GM19239 (cell line): ENCODE results near the gene ZKSCAN3.
"Not testable (repeated sequence)": the region's sequence is repeated elsewhere in the genome, so short reads cannot be mapped to it uniquely, and the experiment has no call there.

Experiments
- DNase-seq: peaks from one replicate; pipeline ENCODE4 v3.0.0; 2011; ENCODE audit warnings: low spot score; ENCODE audit not compliant: insufficient read length
- FAIRE-seq: peaks from 2 replicates; lab custom pipeline; 2011; peaks lifted over from hg19 to GRCh38; lab: Jason Lieb, UNC

The ZKSCAN3 gene

DNA sequence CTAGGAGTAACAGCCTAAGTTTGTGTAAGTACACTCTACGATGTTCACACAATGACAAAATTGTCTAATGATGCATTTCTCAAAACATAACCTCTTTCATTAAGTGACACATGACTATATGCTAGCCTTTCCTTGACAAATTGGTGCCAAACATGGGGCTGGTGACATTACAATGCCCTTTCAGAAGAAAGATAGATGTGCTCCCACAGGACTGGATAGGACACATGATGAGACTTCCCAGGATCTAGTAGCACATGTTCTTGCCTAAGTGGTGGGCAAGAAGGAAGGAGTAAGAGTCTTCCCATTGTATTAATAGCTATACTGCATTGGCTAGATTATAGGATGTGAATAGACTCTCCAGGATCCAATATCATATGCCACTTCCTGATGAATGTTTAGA is 21.5 kb downstream of the ZKSCAN3 start:
- DNase-seq, result no peak
- no peak for FAIRE-seq

DNA sequence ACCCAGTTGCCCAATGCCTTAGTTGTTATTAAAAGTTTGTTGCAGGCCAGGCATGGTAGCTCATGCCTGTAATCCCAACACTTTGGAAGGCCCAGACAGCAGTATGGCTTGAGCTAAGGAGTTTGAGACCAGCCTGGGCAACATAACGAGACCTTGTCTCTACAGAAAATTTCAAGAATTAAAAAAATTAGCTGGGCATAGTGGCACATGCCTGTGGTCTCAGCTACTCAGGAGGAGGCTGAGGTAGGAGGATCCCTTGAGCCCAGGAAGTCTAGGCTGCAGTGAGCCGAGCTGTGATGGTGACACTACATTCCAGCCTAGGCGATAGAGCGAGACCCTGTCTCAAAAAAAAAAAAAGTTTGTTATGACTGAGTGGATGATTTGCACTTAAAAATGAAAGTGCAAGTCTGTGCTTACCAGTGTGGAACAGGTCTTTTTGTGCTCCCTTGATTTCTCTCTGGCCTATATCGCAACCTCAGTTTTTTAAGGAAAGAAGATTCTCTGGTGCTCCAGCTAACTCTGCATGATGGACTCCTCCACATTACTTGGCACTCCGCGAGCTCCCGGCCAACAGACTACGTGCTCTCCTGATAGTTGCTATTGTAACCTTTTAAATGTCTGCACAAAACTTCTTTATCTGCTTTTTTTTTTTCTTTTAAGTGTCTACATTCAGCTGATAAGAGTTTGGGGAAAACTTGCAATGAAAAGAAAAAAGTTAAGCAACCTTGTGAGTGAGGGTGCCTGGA is 22.1 kb downstream of the ZKSCAN3 start:
- FAIRE-seq, result peak; percentile 89
- no peak for DNase-seq

DNA sequence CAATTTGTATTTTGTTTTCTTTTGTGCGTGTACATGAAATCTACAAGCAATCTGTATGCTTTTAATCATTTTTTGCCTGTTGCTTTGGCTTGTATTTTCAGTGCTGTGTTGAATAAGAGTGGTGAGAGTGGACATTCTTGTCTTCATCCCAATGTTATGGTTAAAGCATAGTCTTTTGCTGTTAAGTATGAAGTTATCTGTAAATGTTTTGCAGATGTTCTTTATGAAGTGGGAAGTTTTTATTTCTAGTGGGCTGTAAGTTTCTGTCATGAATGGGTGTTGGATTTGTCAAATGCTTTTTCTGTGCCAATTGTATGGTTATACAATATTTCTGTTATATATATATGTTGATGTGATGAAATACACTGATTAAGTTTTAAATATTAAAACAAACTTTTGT is 24.2 kb downstream of the ZKSCAN3 start:
- no peak for DNase-seq
- FAIRE-seq, result no peak

DNA sequence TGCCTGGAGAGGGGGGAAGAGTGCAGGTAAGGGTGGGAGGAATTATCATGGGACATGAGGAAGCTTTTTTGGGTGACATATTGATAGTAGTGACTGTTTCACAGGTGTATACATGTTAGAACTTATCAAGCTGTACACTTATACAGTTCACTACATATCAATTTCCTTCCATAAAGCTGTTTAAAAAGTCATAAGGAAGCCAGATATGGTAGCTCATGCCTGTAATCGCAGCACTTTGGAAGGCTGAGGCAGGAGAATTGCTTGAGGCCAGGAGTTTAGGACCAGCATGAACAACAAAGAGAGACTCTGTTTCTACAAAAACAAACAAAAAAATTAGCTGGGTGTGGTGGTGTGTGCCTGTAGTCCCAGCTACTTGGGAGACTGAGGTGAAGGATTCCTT is 28.1 kb downstream of the ZKSCAN3 start:
- no peak for FAIRE-seq
- DNase-seq, result no peak

DNA sequence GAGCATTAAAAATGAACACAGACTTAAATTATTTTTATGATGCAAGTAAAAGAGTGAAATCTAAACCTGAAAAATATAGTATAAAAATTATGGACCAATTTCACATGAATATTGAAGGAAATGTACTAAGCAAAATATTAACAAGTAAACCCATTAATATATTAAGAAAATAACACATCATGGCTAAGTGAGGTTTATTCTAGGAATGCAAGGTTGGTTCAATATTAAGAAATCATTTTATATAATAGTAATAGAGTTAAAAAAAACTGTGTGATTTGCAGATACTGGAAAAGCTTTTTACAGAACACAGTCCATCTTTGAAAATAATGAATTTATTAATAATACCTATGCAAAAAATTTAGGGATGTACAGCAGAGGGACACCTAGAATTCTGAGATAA is 28.9 kb downstream of the ZKSCAN3 start:
- FAIRE-seq, result no peak

DNA sequence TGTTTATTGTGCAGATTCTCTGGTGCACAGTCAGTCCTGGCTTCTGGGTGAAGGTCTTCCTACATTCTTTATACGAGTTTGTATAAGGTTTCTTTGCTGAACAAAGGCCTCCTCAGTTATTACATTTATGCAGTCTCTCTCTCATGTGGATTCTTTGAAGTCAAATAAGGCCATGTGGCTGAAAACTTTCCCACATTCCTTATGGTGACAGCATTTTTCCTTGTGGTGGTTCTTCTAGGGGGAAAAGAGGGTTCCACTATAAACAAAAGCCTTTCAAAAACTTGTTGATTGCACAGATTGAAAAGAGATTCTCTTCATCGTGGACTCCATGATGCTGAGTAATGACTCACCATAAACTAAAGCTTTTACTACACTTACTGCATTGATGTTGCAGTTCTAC is 30.6 kb downstream of the ZKSCAN3 start:
- DNase-seq (no peak), FAIRE-seq (no peak)

More for the DNA sequence above, 28.9 kb downstream of the ZKSCAN3 start:
- no peak for DNase-seq

DNA sequence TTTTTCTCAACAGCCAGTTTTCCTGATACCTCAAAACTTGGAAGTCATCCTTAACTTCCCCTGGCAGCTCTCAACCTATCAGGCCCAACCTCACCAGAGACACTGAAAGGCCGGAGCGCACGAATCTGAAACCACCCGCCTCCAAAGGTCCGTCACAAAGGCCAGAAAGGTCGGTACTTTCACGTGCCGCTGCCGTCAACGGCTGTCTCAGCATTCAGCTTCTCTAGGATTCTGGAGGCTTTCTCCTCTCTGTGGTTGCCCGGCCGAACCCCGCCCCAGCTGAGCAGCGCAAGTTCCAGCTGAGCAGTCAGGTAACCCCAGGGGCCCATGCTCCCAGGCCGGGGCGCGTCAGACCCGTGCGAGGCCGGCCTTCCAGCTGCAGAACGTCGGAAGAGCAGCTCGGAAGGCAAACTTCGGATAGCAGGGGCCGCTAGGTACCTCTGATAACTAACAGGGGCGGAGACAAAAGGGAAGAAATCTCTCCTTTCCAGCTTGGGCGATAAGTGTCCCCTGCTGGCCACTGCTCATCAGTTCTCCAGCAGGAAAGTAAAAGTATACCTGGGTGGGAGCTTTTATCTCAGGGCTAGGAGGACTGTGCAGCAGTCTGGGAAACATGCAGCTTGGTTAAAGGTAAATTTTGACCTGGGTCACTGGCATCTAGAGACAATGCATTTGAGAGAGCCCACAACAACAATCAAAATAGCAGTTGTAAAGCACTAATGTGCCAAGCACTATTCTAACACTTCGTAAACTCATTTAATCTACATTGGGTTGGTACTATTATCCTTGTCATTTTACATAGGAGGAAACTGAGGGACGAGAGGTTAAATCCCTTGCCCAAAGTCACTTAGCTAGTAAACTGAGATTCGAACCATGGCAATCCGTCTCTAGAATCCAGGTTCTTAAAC is 33.7 kb downstream of the ZKSCAN3 start:
- DNase-seq, result peak; percentile 58
- peak; percentile 98 for FAIRE-seq

DNA sequence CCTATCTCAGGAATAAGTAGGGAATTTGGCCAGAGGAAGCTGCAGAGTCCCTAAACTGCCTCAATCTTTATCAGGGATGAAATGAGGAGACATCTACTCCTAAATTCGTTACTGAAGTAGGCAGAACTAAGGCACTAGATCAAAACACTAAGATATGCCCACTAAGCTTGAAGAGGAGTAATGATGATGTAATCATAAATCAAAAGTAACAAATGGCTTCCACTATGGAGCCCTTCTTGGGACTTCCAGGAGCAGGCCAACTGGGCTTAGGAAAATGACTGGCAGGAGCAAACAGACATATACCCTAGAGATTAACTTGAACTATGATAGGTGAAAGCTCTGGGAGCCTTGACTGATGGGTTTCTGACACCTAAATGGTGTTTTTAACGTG is 34.4 kb downstream of the ZKSCAN3 start:
- no peak for DNase-seq
- no peak for FAIRE-seq

DNA sequence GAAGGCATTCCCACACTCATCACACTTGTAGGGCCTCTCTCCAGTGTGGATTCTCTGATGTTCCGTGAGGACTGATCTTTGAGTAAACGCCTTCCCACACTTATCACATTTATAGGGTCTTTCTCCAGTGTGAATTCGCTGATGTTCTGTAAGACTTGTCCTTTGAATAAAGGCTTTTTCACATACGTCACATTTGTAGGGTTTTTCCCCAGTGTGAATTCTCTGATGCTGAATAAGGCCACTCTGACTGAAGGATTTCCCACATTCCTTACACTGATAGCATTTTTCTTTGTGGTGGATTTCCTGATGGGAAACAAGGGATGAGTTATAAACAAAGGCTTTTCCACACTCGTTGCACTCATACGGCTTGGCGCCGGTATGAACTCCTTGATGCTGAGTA is 40.9 kb downstream of the ZKSCAN3 start:
- DNase-seq (no peak), FAIRE-seq (no peak)

DNA sequence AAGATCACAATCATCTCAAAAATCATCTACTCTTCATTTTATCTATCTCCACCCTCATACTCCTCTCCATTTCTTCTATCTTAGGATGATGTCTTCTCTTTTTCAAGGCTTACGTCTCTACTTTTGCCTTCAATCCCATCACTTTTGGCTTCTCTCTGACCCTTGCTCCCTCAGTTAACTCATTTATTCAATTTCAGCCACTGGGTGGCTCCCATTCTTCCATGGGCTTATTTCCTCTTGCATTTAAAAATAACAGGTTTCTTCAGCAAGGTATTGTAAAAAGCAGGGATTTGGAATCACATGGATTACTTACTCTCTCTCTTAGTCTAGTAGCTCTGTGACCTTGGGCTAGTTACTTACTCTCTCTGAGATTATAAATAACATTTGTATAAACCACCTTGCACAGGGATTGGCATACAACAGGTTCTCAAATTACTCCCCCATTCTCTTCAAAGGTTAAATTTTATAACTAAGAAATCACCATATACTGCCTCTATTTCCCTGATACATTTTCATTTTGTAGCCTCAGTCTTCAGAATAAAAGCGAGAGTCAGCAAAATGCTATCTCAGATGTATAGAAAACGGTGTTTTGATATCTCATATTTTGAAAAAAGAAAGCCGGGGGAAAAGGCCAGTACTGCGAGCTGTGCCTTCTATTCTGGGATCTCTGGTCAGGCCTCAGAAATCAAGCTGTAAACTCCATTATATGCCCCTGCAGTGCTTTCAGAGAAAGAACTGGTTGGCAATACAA is 44.3 kb downstream of the ZKSCAN3 start:
- FAIRE-seq (peak; percentile 18), DNase-seq (no peak)

DNA sequence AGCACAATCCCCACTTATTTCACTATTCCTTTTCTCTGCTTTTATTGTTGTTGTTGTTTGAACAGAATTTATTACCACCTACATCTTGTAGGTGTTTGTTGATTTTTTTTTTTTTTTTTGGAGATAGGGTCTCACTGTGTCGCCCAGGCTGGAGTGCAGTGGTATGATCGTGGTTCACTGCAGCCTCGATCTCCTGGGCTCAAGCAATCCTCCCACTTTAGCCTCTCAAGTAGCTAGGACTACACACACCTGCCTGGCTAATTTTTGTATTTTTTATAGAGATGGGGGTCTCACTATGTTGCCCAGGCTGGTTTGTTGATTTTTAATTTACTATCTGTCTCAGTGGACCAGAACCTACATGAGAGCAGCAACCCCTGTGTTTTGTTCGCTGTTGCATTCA is 46.2 kb downstream of the ZKSCAN3 start:
- DNase-seq, result no peak
- no peak for FAIRE-seq

DNA sequence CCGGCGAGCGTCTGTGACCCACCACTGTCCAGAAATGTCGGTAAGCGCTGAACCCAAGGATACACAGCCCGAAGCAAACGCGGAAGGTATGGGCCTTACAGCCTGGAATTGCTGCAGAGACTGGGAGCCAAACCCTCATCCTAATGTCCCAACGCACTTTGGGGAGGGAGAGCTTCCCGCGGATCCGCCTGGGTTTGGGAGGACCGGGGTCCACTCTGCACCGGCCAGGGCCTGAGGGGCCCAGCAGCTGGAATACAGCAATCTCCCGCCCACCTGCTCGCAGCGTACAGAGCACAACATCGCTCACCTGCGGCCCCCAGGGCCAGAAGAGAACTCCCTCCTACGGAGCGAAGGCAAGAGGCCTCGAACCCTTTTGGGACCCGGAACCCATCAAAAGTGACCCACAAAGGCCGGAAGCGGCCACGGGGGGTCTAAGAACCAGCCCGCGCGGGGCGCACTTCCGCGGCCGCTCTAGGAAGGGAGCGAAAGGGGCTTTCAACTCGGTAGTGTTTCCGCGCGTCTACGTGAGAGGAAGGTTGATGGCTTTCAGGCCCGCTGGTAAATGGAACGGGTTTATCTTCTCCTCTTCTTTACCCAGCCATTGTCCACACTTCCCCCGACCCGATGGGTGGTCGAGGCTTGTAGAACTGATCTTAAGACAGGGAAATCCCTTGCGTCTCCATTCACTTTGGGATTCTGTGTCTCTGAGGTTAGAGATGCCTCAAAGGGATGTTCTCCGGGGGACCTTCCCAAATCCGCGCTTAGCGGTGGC is 49.8 kb downstream of the ZKSCAN3 start, which contains the start of gene ZSCAN12:
TSS of gene ZSCAN12 (minus strand) at position 398 of the 772 bp plus-strand sequence. CDS start 1,342 bp downstream, outside the sequence.
- peak; percentile 95 for FAIRE-seq
- DNase-seq, result peak; percentile 43

DNA sequence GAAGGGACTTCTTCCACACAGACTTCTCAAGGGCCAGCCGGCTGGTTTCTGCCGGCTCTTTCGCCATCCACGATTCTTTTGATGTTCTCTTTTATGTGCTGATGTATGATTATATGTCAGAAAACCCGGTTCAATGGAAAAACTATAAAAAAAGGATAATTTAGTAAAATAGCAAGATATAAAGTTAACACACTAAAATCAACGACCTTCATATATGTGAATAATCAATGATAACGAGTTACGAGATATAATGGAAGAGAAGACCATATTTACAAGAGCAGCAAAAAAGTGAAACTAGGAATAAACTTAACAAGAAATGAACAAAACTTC is 50.3 kb downstream of the ZKSCAN3 start:
- FAIRE-seq, result no peak

DNA sequence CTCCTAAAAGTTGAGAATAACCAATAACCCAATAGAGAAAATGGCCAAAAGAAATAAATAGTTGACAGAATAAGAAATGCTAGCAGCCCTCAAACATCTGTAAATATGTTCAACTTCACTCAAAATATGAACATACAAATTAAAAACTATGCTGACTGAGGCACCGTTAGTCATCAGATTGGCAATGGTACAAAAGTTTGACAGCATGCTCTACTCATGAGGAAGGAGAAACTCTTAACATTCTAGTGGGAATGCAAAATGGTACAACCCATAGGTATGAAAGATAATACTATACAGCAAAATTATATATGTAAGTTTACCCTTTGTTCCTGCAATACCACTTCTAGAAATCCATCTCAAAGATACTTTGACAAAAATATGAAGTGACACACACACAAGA is 51.4 kb downstream of the ZKSCAN3 start:
- FAIRE-seq (no peak), DNase-seq (no peak)

More for the DNA sequence above, 50.3 kb downstream of the ZKSCAN3 start:
- no peak for DNase-seq

DNA sequence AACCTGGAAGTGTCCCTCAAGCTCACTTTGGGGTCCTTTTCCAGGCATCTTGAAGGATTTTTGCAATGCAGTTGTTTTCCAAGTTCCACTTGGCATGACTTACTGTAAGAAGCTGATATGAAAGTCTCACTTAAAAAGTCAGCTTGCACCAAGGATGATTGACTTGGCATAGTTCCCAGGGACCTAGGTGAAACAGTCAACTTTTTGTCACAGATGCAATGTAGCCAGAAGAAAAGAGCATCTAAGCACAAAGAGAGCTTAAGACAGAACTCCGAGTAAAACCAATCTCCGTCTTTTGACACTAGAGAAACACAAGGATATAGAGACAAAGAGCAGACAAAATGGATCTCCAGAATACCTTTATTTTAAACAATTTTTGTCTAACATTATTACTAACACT is 52.5 kb downstream of the ZKSCAN3 start:
- DNase-seq, result no peak
- no peak for FAIRE-seq

DNA sequence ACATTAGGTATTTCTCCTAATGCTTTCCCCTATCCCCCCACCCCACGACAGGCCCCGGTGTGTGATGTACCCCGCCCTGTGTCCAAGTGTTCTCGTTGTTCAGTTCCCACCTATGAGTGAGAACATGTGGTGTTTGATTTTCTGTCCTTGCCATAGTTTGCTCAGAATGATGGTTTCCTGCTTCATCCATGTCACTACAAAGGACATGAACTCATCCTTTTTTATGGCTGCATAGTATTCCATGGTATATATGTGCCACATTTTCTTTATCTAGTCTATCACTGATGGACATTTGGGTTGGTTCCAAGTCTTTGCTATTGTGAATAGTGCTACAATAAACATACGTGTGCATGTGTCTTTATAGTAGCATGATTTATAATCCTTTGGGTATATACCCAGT is 54.2 kb downstream of the ZKSCAN3 start:
- DNase-seq, FAIRE-seq: not testable (repeated sequence)

DNA sequence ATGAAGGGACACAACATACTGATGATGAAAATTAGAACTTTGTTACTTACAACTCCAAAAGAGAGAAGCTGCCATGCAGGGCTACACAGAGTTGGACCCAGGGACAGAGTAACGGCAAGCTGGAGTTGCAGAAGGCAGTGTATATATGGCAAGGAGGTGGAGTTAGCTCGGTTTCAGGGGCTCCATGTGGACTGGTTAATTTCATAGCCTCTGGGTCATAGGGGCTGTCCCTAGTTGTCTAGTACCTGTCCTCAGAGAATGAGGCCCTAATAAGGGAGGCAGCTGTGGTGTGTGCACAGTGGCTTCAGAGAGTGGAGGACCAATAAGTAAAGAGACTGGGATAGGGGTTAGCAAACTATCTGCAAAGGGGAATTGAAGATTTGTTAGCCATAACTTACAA is 57.7 kb downstream of the ZKSCAN3 start:
- DNase-seq (no peak), FAIRE-seq (no peak)

DNA sequence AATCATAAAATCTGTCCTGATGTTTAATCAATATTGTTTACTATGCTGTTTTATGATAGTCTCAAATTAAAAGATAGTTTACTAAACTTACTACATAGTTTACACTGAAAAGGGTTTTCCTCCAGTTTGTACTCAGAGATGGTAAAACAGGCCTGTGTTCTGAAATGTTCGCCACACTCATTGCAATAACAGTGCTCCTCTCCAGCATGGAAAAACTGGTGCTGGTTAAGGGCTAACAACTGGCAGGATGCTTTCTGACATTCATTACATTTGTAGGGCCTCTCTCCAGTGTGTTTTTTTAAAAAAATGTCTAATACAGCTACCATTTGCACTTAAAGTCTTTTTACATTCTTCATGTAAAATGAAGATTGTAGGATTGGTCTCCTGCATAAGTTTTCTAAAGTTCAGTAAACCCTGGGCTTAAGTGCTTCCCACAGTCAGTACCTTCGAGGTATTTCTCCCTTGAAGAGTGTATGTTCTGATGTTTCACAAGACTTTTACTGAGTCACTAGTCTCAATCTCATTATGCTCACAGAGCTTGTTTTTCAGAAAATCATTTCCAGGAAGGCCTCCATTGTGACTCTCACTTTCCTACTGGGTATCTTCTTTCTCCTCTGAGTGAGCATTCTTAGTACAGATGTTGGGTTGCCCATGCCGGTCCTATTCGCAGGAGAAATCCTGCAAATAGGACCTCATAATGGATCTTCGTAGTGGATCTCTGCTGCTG is 58.5 kb downstream of the ZKSCAN3 start:
- FAIRE-seq, result no peak
- no peak for DNase-seq

DNA sequence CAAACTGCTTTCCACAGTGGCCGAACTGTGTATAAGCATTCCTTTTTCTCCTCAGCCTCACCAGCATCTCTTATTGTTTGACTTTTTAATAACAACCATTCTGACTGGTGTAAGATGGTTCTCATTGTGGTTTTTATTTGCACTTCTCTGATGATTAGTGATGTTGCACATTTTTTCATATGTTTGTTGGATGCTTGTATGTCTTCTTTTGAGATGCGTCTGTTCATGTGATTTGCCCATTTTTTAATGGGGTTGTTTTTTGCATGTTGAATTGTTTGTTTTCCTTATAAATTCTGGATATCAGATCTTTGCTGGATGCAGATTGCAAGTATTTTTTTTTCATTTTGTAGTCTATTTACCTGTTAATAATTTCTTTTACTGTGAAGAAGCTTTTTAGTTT is 61.0 kb downstream of the ZKSCAN3 start:
- DNase-seq, result no peak
- no peak for FAIRE-seq
